Tibial nerve (tissue), 4 donors: ENCODE results near the gene FANCI.

Experiments
- CTCF ChIP-seq, 5 experiments: fragments of 200-600 bp in 3 of 5; fragments of 450-650 bp in 2 of 5; sonication (generic) in 3 of 5; IDR thresholded peaks; one replicate each; pipeline ENCODE4 v1.5.1; 2016 to 2019; ENCODE audit warnings: antibody characterized with exemption in 5 of 5, mild to moderate bottlenecking in 3 of 5, moderate library complexity in 2 of 5
- EP300 ChIP-seq, 2 donors: sonication (generic); formaldehyde crosslinking; IDR thresholded peaks; one replicate each; pipeline ENCODE4 v1.6.1; 2017; ENCODE audit warnings: antibody characterized with exemption in 2 of 2, mild to moderate bottlenecking in 1 of 2

- TF ChIP-seq CTCF (IDR thresholded peaks at IDR 0.05) (no peak), EP300 (IDR thresholded peaks at IDR 0.05) (no peak)
Observed at GRCh38 chr15:89359471-89360293, 115.9 kb downstream of the FANCI start.
